Measurements from ENCODE around the gene CLK1. TPM values are rescaled to one million over a fixed set of nuclear protein-coding genes. Genes with fewer than 3 reads are reported as not detected.
"Not testable (repeated sequence)": the region's sequence is repeated elsewhere in the genome, so short reads cannot be mapped to it uniquely, and the experiment has no call there.

CLK1 gene
- polyA plus RNA-seq (2013, experiment 1 of 4) = 112 TPM
- 86.7 TPM for polyA plus RNA-seq (2013, experiment 2 of 4)
- polyA plus RNA-seq (2013, experiment 3 of 4) = 89.7 TPM
- 106 TPM for polyA plus RNA-seq (2013, experiment 4 of 4)

GRCh38 chr2:200864176-200865034 lies at the start of gene CLK1:
Gene CLK1, minus strand, starts transcription at chr2:200864658. Its CDS starts 2,796 bp downstream, at chr2:200861862.
- H3K4me1 ChIP-seq (ENCODE audit: control insufficient read depth, insufficient read depth, low read length) = no peaks in the 10 kb centered on the region
- WGBS, 2 experiments = 3% methylated on average over 89 of the region's 89 CpGs
- no peaks in the 10 kb centered on the region for H3K27me3 ChIP-seq (ENCODE audit: control insufficient read depth, insufficient read depth, low read length, poor library complexity, severe bottlenecking)
- peak within 1 kb of the TSS; percentile 97 for H3K27ac ChIP-seq (ENCODE audit: insufficient read depth, low read depth, low read length, poor library complexity, severe bottlenecking)
- H3K4me3 ChIP-seq (ENCODE audit: insufficient read depth, low read depth, low read length) = peak within 1 kb of the TSS; percentile 99
- H3K9me3 ChIP-seq (ENCODE audit: control insufficient read depth, low read length) = no peaks in the 10 kb centered on the region
- H3K36me3 ChIP-seq (ENCODE audit: control insufficient read depth, insufficient read depth, low read length) = peaks cover 8% of the 10 kb centered on the region

- Histone ChIP-seq H3K27me3 (ENCODE audit: control insufficient read depth, insufficient read depth, low read length, poor library complexity, severe bottlenecking) (no peaks in the 10 kb centered on the region), H3K4me3 (ENCODE audit: insufficient read depth, low read depth, low read length) (no peak overlapping the region), H3K27ac (ENCODE audit: insufficient read depth, low read depth, low read length, poor library complexity, severe bottlenecking) (no peak overlapping the region), H3K4me1 (ENCODE audit: control insufficient read depth, insufficient read depth, low read length) (no peaks in the 10 kb centered on the region), H3K36me3 (ENCODE audit: control insufficient read depth, insufficient read depth, low read length) (peaks cover 34% of the 10 kb centered on the region), H3K9me3 (ENCODE audit: control insufficient read depth, low read length) (no peaks in the 10 kb centered on the region)
These were observed 49.2 kb upstream of the CLK1 start for GRCh38 chr2:200913654-200914053.

GRCh38 chr2:200909958-200910357 lies 45.5 kb upstream of the CLK1 start:
- peaks cover 17% of the 10 kb centered on the region for H3K36me3 ChIP-seq (ENCODE audit: control insufficient read depth, insufficient read depth, low read length)
- H3K27ac ChIP-seq (ENCODE audit: insufficient read depth, low read depth, low read length, poor library complexity, severe bottlenecking) = no peak overlapping the region
- H3K4me3 ChIP-seq (ENCODE audit: insufficient read depth, low read depth, low read length) = no peak overlapping the region
- H3K4me1 ChIP-seq (ENCODE audit: control insufficient read depth, insufficient read depth, low read length) = no peaks in the 10 kb centered on the region
- 96 to 99% methylated on average over 4 of the region's 4 CpGs for WGBS, 2 experiments
- H3K9me3 ChIP-seq (ENCODE audit: control insufficient read depth, low read length) = no peaks in the 10 kb centered on the region
- no peaks in the 10 kb centered on the region for H3K27me3 ChIP-seq (ENCODE audit: control insufficient read depth, insufficient read depth, low read length, poor library complexity, severe bottlenecking)

GRCh38 chr2:200905618-200906296 lies 41.3 kb upstream of the CLK1 start:
- WGBS, 2 experiments = 72 to 89% methylated on average over 2 of the region's 2 CpGs
- H3K4me1 ChIP-seq (ENCODE audit: control insufficient read depth, insufficient read depth, low read length) = no peaks in the 10 kb centered on the region
- no peak overlapping the region for H3K4me3 ChIP-seq (ENCODE audit: insufficient read depth, low read depth, low read length)
- H3K36me3 ChIP-seq (ENCODE audit: control insufficient read depth, insufficient read depth, low read length) = peaks cover 15% of the 10 kb centered on the region
- H3K27ac ChIP-seq (ENCODE audit: insufficient read depth, low read depth, low read length, poor library complexity, severe bottlenecking) = no peak overlapping the region
- no peaks in the 10 kb centered on the region for H3K27me3 ChIP-seq (ENCODE audit: control insufficient read depth, insufficient read depth, low read length, poor library complexity, severe bottlenecking)
- H3K9me3 ChIP-seq (ENCODE audit: control insufficient read depth, low read length) = no peaks in the 10 kb centered on the region

GRCh38 chr2:200901459-200902072 lies 37.1 kb upstream of the CLK1 start:
- peaks cover 46% of the 10 kb centered on the region for H3K36me3 ChIP-seq (ENCODE audit: control insufficient read depth, insufficient read depth, low read length)
- no peaks in the 10 kb centered on the region for H3K9me3 ChIP-seq (ENCODE audit: control insufficient read depth, low read length)
- no peak overlapping the region for H3K27ac ChIP-seq (ENCODE audit: insufficient read depth, low read depth, low read length, poor library complexity, severe bottlenecking)
- 30 to 36% methylated on average over 4 of the region's 4 CpGs for WGBS, 2 experiments
- H3K4me3 ChIP-seq (ENCODE audit: insufficient read depth, low read depth, low read length) = no peak overlapping the region
- H3K4me1 ChIP-seq (ENCODE audit: control insufficient read depth, insufficient read depth, low read length) = no peaks in the 10 kb centered on the region
- H3K27me3 ChIP-seq (ENCODE audit: control insufficient read depth, insufficient read depth, low read length, poor library complexity, severe bottlenecking) = no peaks in the 10 kb centered on the region

- peaks cover 57% of the 10 kb centered on the region for H3K36me3 ChIP-seq (ENCODE audit: control insufficient read depth, insufficient read depth, low read length)
These were observed 35.0 kb upstream of the CLK1 start for GRCh38 chr2:200899482-200899881.

GRCh38 chr2:200888704-200889625 lies 24.5 kb upstream of the CLK1 start, which contains the start of the genes NIF3L1 and PPIL3:
Gene NIF3L1, plus strand, starts transcription at chr2:200889371. Its CDS starts 2,573 bp downstream, at chr2:200891944.
Gene PPIL3, minus strand, starts transcription at chr2:200889077. Its CDS starts 1,462 bp downstream, at chr2:200887615.
- 0 to 1% methylated on average over 50 of the region's 50 CpGs for WGBS, 2 experiments
- Histone ChIP-seq H3K27me3 (ENCODE audit: control insufficient read depth, insufficient read depth, low read length, poor library complexity, severe bottlenecking) (no peaks in the 10 kb centered on the region), H3K4me1 (ENCODE audit: control insufficient read depth, insufficient read depth, low read length) (no peaks in the 10 kb centered on the region), H3K36me3 (ENCODE audit: control insufficient read depth, insufficient read depth, low read length) (no peaks in the 10 kb centered on the region), H3K9me3 (ENCODE audit: control insufficient read depth, low read length) (no peaks in the 10 kb centered on the region), H3K4me3 (ENCODE audit: insufficient read depth, low read depth, low read length) (peak within 1 kb of the TSS; percentile 94), H3K27ac (ENCODE audit: insufficient read depth, low read depth, low read length, poor library complexity, severe bottlenecking) (peak within 1 kb of the TSS; percentile 98)

More at GRCh38 chr2:200899482-200899881, 35.0 kb upstream of the CLK1 start:
- Histone ChIP-seq H3K27me3 (ENCODE audit: control insufficient read depth, insufficient read depth, low read length, poor library complexity, severe bottlenecking) (no peaks in the 10 kb centered on the region), H3K4me1 (ENCODE audit: control insufficient read depth, insufficient read depth, low read length) (no peaks in the 10 kb centered on the region), H3K27ac (ENCODE audit: insufficient read depth, low read depth, low read length, poor library complexity, severe bottlenecking) (no peak overlapping the region), H3K4me3 (ENCODE audit: insufficient read depth, low read depth, low read length) (no peak overlapping the region), H3K9me3 (ENCODE audit: control insufficient read depth, low read length) (no peaks in the 10 kb centered on the region)

GRCh38 chr2:200881715-200882249 lies 17.3 kb upstream of the CLK1 start:
- not testable (repeated sequence) for H3K27ac ChIP-seq (ENCODE audit: insufficient read depth, low read depth, low read length, poor library complexity, severe bottlenecking); H3K4me1 ChIP-seq (ENCODE audit: control insufficient read depth, insufficient read depth, low read length); H3K4me3 ChIP-seq (ENCODE audit: insufficient read depth, low read depth, low read length); H3K27me3 ChIP-seq (ENCODE audit: control insufficient read depth, insufficient read depth, low read length, poor library complexity, severe bottlenecking); H3K9me3 ChIP-seq (ENCODE audit: control insufficient read depth, low read length)
- 76 to 90% methylated on average over 2 of the region's 2 CpGs for WGBS, 2 experiments
- peaks cover 10% of the 10 kb centered on the region for H3K36me3 ChIP-seq (ENCODE audit: control insufficient read depth, insufficient read depth, low read length)

GRCh38 chr2:200878289-200878880 lies 13.9 kb upstream of the CLK1 start:
- Histone ChIP-seq H3K27ac (ENCODE audit: insufficient read depth, low read depth, low read length, poor library complexity, severe bottlenecking) (no peak overlapping the region), H3K36me3 (ENCODE audit: control insufficient read depth, insufficient read depth, low read length) (peaks cover 27% of the 10 kb centered on the region), H3K4me1 (ENCODE audit: control insufficient read depth, insufficient read depth, low read length) (no peaks in the 10 kb centered on the region), H3K9me3 (ENCODE audit: control insufficient read depth, low read length) (no peaks in the 10 kb centered on the region), H3K27me3 (ENCODE audit: control insufficient read depth, insufficient read depth, low read length, poor library complexity, severe bottlenecking) (no peaks in the 10 kb centered on the region), H3K4me3 (ENCODE audit: insufficient read depth, low read depth, low read length) (no peak overlapping the region)
- WGBS, 2 experiments = 95 to 100% methylated on average over 2 of the region's 2 CpGs
